SK-N-SH treated with all-trans-retinoic acid at 6 μM for 48 hours (cell line): ENCODE results near the gene TMEM121B.

ENCODE experiments used
- ATAC-seq: fragments of 200-7000 bp; cut with Tn5 transposase; 3 replicates; pipeline ENCODE4 v1.9.1; 2020; ENCODE audit warnings: mild to moderate bottlenecking, moderate library complexity
- ARNTL ChIP-seq: fragments of 450-650 bp; formaldehyde crosslinking; IDR thresholded peaks from 2 replicates; pipeline ENCODE4 v1.5.0; 2020; ENCODE audit warnings: low read depth, mild to moderate bottlenecking, moderate library complexity, borderline replicate concordance
- BACH2 ChIP-seq: fragments of 250-450 bp; sonication (Bioruptor Pico); IDR thresholded peaks from 2 replicates; pipeline ENCODE4 v1.9.0; 2021; ENCODE audit warnings: mild to moderate bottlenecking, borderline replicate concordance
- CSDC2 ChIP-seq: fragments of 250-450 bp; sonication (Bioruptor Pico); IDR thresholded peaks from 2 replicates; pipeline ENCODE4 v1.5.0; 2020; ENCODE audit warnings: mild to moderate bottlenecking, moderate library complexity
- ESRRG ChIP-seq: fragments of 250-450 bp; sonication (Bioruptor Pico); IDR thresholded peaks from 2 replicates; pipeline ENCODE4 v1.6.1; 2021; ENCODE audit warnings: mild to moderate bottlenecking
- GLIS3 ChIP-seq: fragments of 250-450 bp; sonication (Bioruptor Pico); IDR thresholded peaks from 2 replicates; pipeline ENCODE4 v1.5.0; 2020; ENCODE audit warnings: mild to moderate bottlenecking, moderate library complexity
- OSR1 ChIP-seq: fragments of 250-450 bp; sonication (Bioruptor Pico); IDR thresholded peaks from 2 replicates; pipeline ENCODE4 v1.8.0; 2022; ENCODE audit warnings: moderate library complexity, mild to moderate bottlenecking, inconsistent platforms
- PPARA ChIP-seq: fragments of 250-450 bp; sonication (Bioruptor Pico); IDR thresholded peaks from 2 replicates; pipeline ENCODE4 v1.5.0; 2020; ENCODE audit warnings: mild to moderate bottlenecking, borderline replicate concordance
- RARB ChIP-seq: fragments of 250-450 bp; sonication (Bioruptor Pico); IDR thresholded peaks from 2 replicates; pipeline ENCODE4 v1.8.0; 2021; ENCODE audit warnings: mild to moderate bottlenecking, moderate library complexity
- SNAI2 ChIP-seq: fragments of 250-450 bp; sonication (Bioruptor Pico); IDR thresholded peaks from 2 replicates; pipeline ENCODE4 v1.5.0; 2020; ENCODE audit warnings: mild to moderate bottlenecking, moderate library complexity
- TOX ChIP-seq: fragments of 250-450 bp; sonication (Bioruptor Pico); IDR thresholded peaks from 2 replicates; pipeline ENCODE4 v1.8.0; 2021; ENCODE audit warnings: mild to moderate bottlenecking, moderate library complexity, borderline replicate concordance
- TSHZ2 ChIP-seq: fragments of 250-450 bp; sonication (Bioruptor Pico); IDR thresholded peaks from 2 replicates; pipeline ENCODE4 v1.5.0; 2020; ENCODE audit warnings: mild to moderate bottlenecking, moderate library complexity
- ZC3H10 ChIP-seq: fragments of 250-450 bp; sonication (Bioruptor Pico); IDR thresholded peaks from 2 replicates; pipeline ENCODE4 v1.5.1; 2021; ENCODE audit warnings: mild to moderate bottlenecking, moderate library complexity
- ZFP3 ChIP-seq: fragments of 250-450 bp; sonication (Bioruptor Pico); IDR thresholded peaks from 2 replicates; pipeline ENCODE4 v1.5.0; 2020; ENCODE audit warnings: mild to moderate bottlenecking, moderate library complexity
- ZFP30 ChIP-seq: fragments of 450-650 bp; formaldehyde crosslinking; IDR thresholded peaks from 2 replicates; pipeline ENCODE4 v1.5.0; 2022; ENCODE audit warnings: mild to moderate bottlenecking, moderate library complexity
- ZNF565 ChIP-seq: fragments of 450-650 bp; formaldehyde crosslinking; conservative IDR thresholded peaks from 2 replicates; pipeline ENCODE4 v1.5.0; 2020; ENCODE audit warnings: low read depth, mild to moderate bottlenecking, moderate library complexity
- ZNF70 ChIP-seq: fragments of 450-650 bp; formaldehyde crosslinking; IDR thresholded peaks from 2 replicates; pipeline ENCODE4 v1.5.0; 2020; ENCODE audit warnings: mild to moderate bottlenecking, moderate library complexity
- ZNF8 ChIP-seq: fragments of 450-650 bp; formaldehyde crosslinking; IDR thresholded peaks from 2 replicates; pipeline ENCODE4 v1.5.0; 2020; ENCODE audit warnings: mild to moderate bottlenecking, moderate library complexity
- TF ChIP-seq, protein P1 (sequence below): fragments of 250-450 bp; sonication (Bioruptor Pico); IDR thresholded peaks from 2 replicates; pipeline ENCODE4 v1.8.0; 2021; ENCODE audit warnings: low read depth, mild to moderate bottlenecking, moderate library complexity, borderline replicate concordance
- TF ChIP-seq, protein P2 (sequence below): fragments of 250-450 bp; sonication (Bioruptor Pico); IDR thresholded peaks from 2 replicates; pipeline ENCODE4 v1.5.1; 2021; ENCODE audit warnings: mild to moderate bottlenecking, moderate library complexity
- TF ChIP-seq, protein P3 (sequence below): fragments of 250-450 bp; sonication (Bioruptor Pico); IDR thresholded peaks from 2 replicates; pipeline ENCODE4 v1.8.0; 2020; ENCODE audit warnings: mild to moderate bottlenecking, moderate library complexity, borderline replicate concordance

TMEM121B gene

DNA sequence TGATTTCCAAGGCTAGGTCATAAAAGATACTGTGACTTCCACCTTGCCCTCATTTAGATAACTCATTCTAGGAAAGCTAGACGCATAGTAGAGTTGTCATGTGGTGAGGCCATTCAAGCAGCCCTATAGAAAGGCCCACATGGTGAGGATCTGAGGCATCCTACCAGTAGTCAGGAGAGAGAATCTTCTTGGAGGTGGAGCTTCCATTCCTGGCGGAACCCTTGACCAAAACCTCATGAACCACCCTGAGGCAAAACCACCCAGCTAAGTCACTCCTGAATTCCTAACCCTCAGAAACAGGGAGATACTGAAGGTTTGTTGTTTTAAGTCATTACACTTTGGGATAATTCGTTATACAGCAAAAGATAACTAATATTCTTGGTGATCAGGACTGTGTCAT lies 40.8 kb upstream of the TMEM121B start:
- ATAC-seq = no peak
- TF ChIP-seq, protein P1, sequence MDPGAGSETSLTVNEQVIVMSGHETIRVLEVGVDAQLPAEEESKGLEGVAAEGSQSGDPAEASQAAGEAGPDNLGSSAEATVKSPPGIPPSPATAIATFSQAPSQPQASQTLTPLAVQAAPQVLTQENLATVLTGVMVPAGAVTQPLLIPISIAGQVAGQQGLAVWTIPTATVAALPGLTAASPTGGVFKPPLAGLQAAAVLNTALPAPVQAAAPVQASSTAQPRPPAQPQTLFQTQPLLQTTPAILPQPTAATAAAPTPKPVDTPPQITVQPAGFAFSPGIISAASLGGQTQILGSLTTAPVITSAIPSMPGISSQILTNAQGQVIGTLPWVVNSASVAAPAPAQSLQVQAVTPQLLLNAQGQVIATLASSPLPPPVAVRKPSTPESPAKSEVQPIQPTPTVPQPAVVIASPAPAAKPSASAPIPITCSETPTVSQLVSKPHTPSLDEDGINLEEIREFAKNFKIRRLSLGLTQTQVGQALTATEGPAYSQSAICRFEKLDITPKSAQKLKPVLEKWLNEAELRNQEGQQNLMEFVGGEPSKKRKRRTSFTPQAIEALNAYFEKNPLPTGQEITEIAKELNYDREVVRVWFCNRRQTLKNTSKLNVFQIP (CRISPR knock-in tag) = no peak
- TF ChIP-seq SNAI2 (no peak), TSHZ2 (CRISPR knock-in tag) (no peak), ZFP30 (no peak), CSDC2 (CRISPR knock-in tag) (no peak), ZNF8 (CRISPR knock-in tag) (no peak), ZC3H10 (CRISPR knock-in tag) (no peak), RARB (CRISPR knock-in tag) (no peak), ZFP3 (CRISPR knock-in tag) (no peak), ZNF70 (CRISPR knock-in tag) (no peak)
- TF ChIP-seq, protein P2, sequence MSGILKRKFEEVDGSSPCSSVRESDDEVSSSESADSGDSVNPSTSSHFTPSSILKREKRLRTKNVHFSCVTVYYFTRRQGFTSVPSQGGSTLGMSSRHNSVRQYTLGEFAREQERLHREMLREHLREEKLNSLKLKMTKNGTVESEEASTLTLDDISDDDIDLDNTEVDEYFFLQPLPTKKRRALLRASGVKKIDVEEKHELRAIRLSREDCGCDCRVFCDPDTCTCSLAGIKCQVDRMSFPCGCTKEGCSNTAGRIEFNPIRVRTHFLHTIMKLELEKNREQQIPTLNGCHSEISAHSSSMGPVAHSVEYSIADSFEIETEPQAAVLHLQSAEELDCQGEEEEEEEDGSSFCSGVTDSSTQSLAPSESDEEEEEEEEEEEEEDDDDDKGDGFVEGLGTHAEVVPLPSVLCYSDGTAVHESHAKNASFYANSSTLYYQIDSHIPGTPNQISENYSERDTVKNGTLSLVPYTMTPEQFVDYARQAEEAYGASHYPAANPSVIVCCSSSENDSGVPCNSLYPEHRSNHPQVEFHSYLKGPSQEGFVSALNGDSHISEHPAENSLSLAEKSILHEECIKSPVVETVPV (CRISPR knock-in tag) = no peak

DNA sequence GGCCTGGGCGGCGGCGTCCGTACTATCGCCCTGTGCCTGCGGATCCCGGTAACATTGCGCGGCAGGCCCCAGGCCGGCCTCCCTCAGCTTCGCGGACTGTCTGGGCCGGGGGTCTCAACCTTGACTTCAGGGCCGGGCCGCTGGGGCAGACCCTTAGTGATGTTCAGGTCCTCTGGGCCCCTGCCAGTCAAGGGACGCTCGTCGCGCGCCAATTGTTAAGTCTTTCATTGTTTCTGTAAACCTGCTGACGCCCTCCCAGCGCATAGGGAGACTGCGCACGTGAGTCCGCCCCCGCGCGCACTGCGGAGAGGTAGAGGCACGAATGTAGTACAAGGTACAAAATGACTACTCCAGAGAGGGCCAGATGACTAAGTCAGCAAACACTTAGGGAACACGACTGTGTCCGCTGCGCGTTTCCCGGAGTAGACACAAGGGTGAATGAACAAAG lies 38.4 kb upstream of the TMEM121B start:
- TF ChIP-seq OSR1 (CRISPR knock-in tag) (no peak), ARNTL (CRISPR knock-in tag) (no peak), GLIS3 (CRISPR knock-in tag) (no peak), SNAI2 (no peak), ZFP30 (no peak), ZNF565 (CRISPR knock-in tag) (no peak), RARB (CRISPR knock-in tag) (no peak), ZFP3 (CRISPR knock-in tag) (no peak), ZC3H10 (CRISPR knock-in tag) (no peak), ESRRG (CRISPR knock-in tag) (no peak)
- TF ChIP-seq, protein P3, sequence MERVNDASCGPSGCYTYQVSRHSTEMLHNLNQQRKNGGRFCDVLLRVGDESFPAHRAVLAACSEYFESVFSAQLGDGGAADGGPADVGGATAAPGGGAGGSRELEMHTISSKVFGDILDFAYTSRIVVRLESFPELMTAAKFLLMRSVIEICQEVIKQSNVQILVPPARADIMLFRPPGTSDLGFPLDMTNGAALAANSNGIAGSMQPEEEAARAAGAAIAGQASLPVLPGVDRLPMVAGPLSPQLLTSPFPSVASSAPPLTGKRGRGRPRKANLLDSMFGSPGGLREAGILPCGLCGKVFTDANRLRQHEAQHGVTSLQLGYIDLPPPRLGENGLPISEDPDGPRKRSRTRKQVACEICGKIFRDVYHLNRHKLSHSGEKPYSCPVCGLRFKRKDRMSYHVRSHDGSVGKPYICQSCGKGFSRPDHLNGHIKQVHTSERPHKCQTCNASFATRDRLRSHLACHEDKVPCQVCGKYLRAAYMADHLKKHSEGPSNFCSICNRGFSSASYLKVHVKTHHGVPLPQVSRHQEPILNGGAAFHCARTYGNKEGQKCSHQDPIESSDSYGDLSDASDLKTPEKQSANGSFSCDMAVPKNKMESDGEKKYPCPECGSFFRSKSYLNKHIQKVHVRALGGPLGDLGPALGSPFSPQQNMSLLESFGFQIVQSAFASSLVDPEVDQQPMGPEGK (CRISPR knock-in tag) = no peak
- peak; percentile 56 for ATAC-seq

DNA sequence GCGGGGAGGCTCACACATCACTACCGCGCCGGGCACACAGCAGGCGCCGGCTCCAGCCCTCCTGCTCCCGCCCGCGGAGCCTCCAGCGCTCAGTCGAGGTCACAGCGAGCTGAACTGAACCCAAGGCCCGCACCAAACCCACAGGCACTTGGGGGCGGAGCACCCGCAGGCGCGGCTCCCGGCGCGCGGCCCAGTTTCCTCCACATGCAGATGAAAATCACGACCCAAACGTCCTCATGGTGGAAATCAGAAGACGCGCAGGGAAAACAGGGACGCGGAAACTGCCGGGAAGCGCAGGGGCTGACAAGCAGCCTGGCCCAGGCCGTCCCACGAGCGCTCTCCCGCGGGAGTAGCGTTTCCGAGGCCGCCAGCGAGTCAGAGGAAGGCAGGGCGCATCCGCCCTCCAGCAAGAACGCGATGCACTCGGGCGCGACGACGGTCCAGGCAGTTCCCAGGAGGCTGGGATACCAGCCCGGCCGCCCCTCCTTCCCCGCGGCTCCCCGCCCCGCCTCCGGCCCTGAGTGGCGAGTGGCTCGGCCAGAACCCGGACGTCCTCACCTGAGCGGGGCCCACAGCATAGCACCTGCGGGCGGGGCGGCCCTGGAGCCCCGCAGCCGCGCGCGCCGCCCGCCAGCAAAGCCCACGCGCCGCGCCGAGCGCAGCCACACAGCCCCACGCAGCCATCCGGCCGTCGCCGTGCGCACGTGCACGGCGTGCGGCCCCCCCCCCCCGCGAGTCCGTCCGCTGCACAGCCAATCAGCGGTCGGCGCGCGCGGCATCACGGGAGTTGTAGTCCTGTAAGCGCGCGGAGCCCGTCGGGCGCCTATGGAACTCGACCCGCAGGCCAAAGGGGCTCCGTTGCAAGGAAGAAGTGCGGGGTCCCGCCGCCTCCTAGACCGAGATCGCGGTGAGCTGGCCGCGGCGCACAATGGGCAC lies 37.7 kb upstream of the TMEM121B start, which contains the start of gene HDHD5:
Gene HDHD5, minus strand, starts transcription at position 710 of the 936 bp plus-strand sequence. Its CDS starts 26 bp downstream, at position 684.
- no peak for TF ChIP-seq BACH2
- no peak for TF ChIP-seq ARNTL (CRISPR knock-in tag)
- TF ChIP-seq ZFP3 (CRISPR knock-in tag) = no peak
- TF ChIP-seq TSHZ2 (CRISPR knock-in tag) = no peak
- TF ChIP-seq, protein P1 (CRISPR knock-in tag) = no peak
- no peak for TF ChIP-seq ZC3H10 (CRISPR knock-in tag)
- no peak for TF ChIP-seq ZFP30
- no peak for TF ChIP-seq ZNF8 (CRISPR knock-in tag)
- TF ChIP-seq CSDC2 (CRISPR knock-in tag) = no peak
- no peak for TF ChIP-seq PPARA (CRISPR knock-in tag)
- TF ChIP-seq, protein P3 (CRISPR knock-in tag) = no peak
- TF ChIP-seq TOX (CRISPR knock-in tag) = no peak
- ATAC-seq = peak; percentile 87
